Neural cell (in vitro differentiated cells): Measurements from ENCODE around the gene LYPD6B. TPM values are rescaled to one million over a fixed set of nuclear protein-coding genes. Genes with fewer than 3 reads are reported as not detected.

ENCODE experiments used
- H2AFZ ChIP-seq: fragments of 200-600, 300-800 bp; sonication (generic), shearing (Covaris generic); 2 replicates; pipeline ENCODE4 v1.6.0; 2014; ENCODE audit warnings: low read depth, mild to moderate bottlenecking, antibody characterized with exemption, low read length, moderate library complexity
- H3F3A ChIP-seq: fragments of 200-600 bp; shearing (Covaris generic); 2 replicates; pipeline ENCODE4 v1.6.1; 2016; ENCODE audit warnings: mild to moderate bottlenecking, moderate library complexity, mixed read lengths, antibody characterized with exemption, low read length; ENCODE audit not compliant: insufficient read depth, poor library complexity, severe bottlenecking
- H3K27ac ChIP-seq: fragments of 200-600, 300-800 bp; sonication (generic), shearing (Covaris generic); 2 replicates; pipeline ENCODE4 v1.5.1; 2014; ENCODE audit warnings: mild to moderate bottlenecking, low read length, moderate library complexity
- H3K27me3 ChIP-seq: fragments of 300-800, 200-600 bp; sonication (generic), shearing (Covaris generic); 2 replicates; pipeline ENCODE4 v1.6.0; 2014; ENCODE audit warnings: mild to moderate bottlenecking, low read depth, low read length, moderate library complexity; ENCODE audit not compliant: insufficient read depth
- H3K36me3 ChIP-seq: fragments of 300-800, 200-600 bp; sonication (generic), shearing (Covaris generic); 2 replicates; pipeline ENCODE4 v1.5.1; 2014; ENCODE audit warnings: mild to moderate bottlenecking, antibody characterized with exemption, low read length, moderate library complexity; ENCODE audit not compliant: insufficient read depth
- H3K4me2 ChIP-seq: fragments of 300-800, 200-600 bp; sonication (generic), shearing (Covaris generic); 2 replicates; pipeline ENCODE4 v1.6.0; 2014; ENCODE audit warnings: mild to moderate bottlenecking, low read length
- H3K4me3 ChIP-seq: fragments of 300-800, 200-600 bp; sonication (generic), shearing (Covaris generic); 2 replicates; pipeline ENCODE4 v1.5.1; 2014; ENCODE audit warnings: mild to moderate bottlenecking, low read length, moderate library complexity
- H3K79me2 ChIP-seq: fragments of 200-600 bp; shearing (Covaris generic); replicated peaks from 2 replicates; pipeline ENCODE4 v1.6.0; 2014; ENCODE audit warnings: mild to moderate bottlenecking, low read length, moderate library complexity; ENCODE audit not compliant: insufficient read depth
- H3K9ac ChIP-seq: fragments of 300-800, 200-600 bp; sonication (generic), shearing (Covaris generic); 2 replicates; pipeline ENCODE4 v1.6.1; 2016; ENCODE audit warnings: mild to moderate bottlenecking, low read length, mixed read lengths
- H3K9me2 ChIP-seq: fragments of 200-600 bp; shearing (Covaris generic); 2 replicates; pipeline ENCODE4 v1.6.1; 2016; ENCODE audit warnings: mild to moderate bottlenecking, low read length, mixed read lengths; ENCODE audit not compliant: insufficient read depth
- H3K9me3 ChIP-seq: fragments of 200-600, 300-800 bp; sonication (generic), shearing (Covaris generic); 2 replicates; pipeline ENCODE4 v1.6.1; 2016; ENCODE audit warnings: mild to moderate bottlenecking, mixed run types, low read length, moderate library complexity, mixed read lengths
- H4K20me1 ChIP-seq: fragments of 200-600 bp; shearing (Covaris generic); 2 replicates; pipeline ENCODE4 v1.6.1; 2016; ENCODE audit warnings: mild to moderate bottlenecking, mixed run types; ENCODE audit not compliant: insufficient read depth
- EP300 ChIP-seq: fragments of 450-650 bp; conservative IDR thresholded peaks from 2 replicates; pipeline ENCODE4 v1.6.1; 2014; ENCODE audit warnings: antibody characterized with exemption, mild to moderate bottlenecking, moderate library complexity; ENCODE audit not compliant: poor library complexity, severe bottlenecking
- EZH2 ChIP-seq: fragments of 200-600, 300-800 bp; shearing (Covaris generic), sonication (generic); IDR thresholded peaks from 2 replicates; pipeline ENCODE4 v1.6.1; 2014; ENCODE audit warnings: antibody characterized with exemption, low read length, borderline replicate concordance, mild to moderate bottlenecking; ENCODE audit not compliant: insufficient read depth, poor library complexity, severe bottlenecking
- MXI1 ChIP-seq: fragments of 450-650 bp; conservative IDR thresholded peaks from 2 replicates; pipeline ENCODE4 v1.6.1; 2014; ENCODE audit warnings: antibody characterized with exemption, mild to moderate bottlenecking; ENCODE audit not compliant: poor library complexity, severe bottlenecking
- POLR2AphosphoS5 ChIP-seq: IDR thresholded peaks from 2 replicates; pipeline ENCODE4 v1.6.1; 2012
- RAD21 ChIP-seq: fragments of 450-650 bp; conservative IDR thresholded peaks from 2 replicates; pipeline ENCODE4 v1.6.1; 2014; ENCODE audit warnings: antibody characterized with exemption, mild to moderate bottlenecking, moderate library complexity
- SMC3 ChIP-seq: fragments of 450-650 bp; conservative IDR thresholded peaks from 2 replicates; pipeline ENCODE4 v1.6.1; 2014; ENCODE audit warnings: antibody characterized with exemption, mild to moderate bottlenecking, moderate library complexity; ENCODE audit not compliant: poor library complexity
- TAF1 ChIP-seq: IDR thresholded peaks from 2 replicates; pipeline ENCODE4 v1.6.1; 2012; ENCODE audit warnings: low read depth
- polyA plus RNA-seq: library from polyadenylated mRNA; depleted of rRNA; stranded (reverse); fragments of >200 nt; gene quantifications from 2 replicates; pipeline ENCODE4 v1.2.3, GENCODE V29; 2014
- TF ChIP-seq, protein P1 (sequence below): fragments of 450-650 bp; IDR thresholded peaks from 2 replicates; pipeline ENCODE4 v1.5.1; 2014; ENCODE audit warnings: antibody characterized with exemption, mild to moderate bottlenecking, moderate library complexity; ENCODE audit not compliant: poor library complexity, severe bottlenecking
- TF ChIP-seq, protein P2 (sequence below): IDR thresholded peaks from 2 replicates; pipeline ENCODE4 v1.6.1; 2012; ENCODE audit warnings: borderline replicate concordance

The LYPD6B gene
- polyA plus RNA-seq, 1 donor from 2014 or later = 0.68 TPM

DNA sequence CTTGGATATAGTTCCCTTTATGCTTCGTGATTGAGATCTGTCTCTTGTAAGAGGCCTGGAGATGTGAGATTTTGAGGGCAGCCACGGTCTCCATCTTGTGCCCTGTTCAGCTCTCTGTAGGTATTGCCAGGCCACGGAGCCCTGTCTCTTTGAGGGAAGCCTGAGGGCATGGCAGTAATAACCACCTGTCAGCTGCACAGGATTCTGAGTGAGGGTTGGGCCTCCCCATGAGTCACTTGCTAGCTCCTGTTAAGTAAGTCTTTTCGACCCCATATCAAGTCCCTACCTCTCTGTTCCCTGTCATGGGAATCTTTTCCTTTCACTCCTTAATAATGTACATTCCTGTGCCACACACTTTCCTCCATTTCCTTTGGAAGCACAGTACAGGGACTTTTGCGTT, 20.4 kb downstream of the LYPD6B start:
- Histone ChIP-seq H3K9ac (no peak overlapping the region), H3F3A (no peaks in the 10 kb centered on the region), H3K4me3 (no peak overlapping the region), H3K27ac (no peak overlapping the region), H3K79me2 (no peaks in the 10 kb centered on the region), H3K9me2 (no peaks in the 10 kb centered on the region), H3K36me3 (no peaks in the 10 kb centered on the region), H3K27me3 (no peaks in the 10 kb centered on the region), H2AFZ (no peak overlapping the region), H3K9me3 (no peaks in the 10 kb centered on the region), H4K20me1 (no peaks in the 10 kb centered on the region), H3K4me2 (no peak overlapping the region)
- TF ChIP-seq TAF1 = no peak
- TF ChIP-seq MXI1 = no peak
- no peak for TF ChIP-seq EP300
- TF ChIP-seq, protein P1, sequence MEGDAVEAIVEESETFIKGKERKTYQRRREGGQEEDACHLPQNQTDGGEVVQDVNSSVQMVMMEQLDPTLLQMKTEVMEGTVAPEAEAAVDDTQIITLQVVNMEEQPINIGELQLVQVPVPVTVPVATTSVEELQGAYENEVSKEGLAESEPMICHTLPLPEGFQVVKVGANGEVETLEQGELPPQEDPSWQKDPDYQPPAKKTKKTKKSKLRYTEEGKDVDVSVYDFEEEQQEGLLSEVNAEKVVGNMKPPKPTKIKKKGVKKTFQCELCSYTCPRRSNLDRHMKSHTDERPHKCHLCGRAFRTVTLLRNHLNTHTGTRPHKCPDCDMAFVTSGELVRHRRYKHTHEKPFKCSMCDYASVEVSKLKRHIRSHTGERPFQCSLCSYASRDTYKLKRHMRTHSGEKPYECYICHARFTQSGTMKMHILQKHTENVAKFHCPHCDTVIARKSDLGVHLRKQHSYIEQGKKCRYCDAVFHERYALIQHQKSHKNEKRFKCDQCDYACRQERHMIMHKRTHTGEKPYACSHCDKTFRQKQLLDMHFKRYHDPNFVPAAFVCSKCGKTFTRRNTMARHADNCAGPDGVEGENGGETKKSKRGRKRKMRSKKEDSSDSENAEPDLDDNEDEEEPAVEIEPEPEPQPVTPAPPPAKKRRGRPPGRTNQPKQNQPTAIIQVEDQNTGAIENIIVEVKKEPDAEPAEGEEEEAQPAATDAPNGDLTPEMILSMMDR = no peak
- TF ChIP-seq EZH2 = no peak
- TF ChIP-seq, protein P2, sequence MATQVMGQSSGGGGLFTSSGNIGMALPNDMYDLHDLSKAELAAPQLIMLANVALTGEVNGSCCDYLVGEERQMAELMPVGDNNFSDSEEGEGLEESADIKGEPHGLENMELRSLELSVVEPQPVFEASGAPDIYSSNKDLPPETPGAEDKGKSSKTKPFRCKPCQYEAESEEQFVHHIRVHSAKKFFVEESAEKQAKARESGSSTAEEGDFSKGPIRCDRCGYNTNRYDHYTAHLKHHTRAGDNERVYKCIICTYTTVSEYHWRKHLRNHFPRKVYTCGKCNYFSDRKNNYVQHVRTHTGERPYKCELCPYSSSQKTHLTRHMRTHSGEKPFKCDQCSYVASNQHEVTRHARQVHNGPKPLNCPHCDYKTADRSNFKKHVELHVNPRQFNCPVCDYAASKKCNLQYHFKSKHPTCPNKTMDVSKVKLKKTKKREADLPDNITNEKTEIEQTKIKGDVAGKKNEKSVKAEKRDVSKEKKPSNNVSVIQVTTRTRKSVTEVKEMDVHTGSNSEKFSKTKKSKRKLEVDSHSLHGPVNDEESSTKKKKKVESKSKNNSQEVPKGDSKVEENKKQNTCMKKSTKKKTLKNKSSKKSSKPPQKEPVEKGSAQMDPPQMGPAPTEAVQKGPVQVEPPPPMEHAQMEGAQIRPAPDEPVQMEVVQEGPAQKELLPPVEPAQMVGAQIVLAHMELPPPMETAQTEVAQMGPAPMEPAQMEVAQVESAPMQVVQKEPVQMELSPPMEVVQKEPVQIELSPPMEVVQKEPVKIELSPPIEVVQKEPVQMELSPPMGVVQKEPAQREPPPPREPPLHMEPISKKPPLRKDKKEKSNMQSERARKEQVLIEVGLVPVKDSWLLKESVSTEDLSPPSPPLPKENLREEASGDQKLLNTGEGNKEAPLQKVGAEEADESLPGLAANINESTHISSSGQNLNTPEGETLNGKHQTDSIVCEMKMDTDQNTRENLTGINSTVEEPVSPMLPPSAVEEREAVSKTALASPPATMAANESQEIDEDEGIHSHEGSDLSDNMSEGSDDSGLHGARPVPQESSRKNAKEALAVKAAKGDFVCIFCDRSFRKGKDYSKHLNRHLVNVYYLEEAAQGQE = no peak
- TF ChIP-seq SMC3 = no peak
- TF ChIP-seq RAD21 = no peak
- no peak for TF ChIP-seq POLR2AphosphoS5

DNA sequence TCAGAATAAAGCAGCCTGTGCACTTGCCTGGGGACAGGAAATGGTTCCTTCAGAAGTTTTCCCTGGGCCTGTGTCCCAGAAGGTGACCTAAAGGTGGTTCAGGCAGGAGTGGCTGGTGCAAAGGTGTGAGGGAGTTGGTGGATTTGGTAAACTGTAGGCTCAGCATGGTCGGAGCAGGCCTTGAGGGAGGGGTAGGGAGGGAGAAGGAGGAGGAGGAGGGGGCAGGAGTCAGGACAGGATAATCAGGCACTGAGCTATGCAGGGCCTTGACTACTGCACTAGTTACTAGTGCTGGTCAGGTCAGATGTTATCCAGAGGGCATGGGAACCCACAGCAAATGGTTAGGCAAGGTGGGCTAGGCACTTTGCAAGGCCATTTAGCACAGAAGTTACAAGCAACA, 21.3 kb downstream of the LYPD6B start:
- H3K79me2 ChIP-seq = no peaks in the 10 kb centered on the region

More for the DNA sequence above, 21.3 kb downstream of the LYPD6B start:
- Histone ChIP-seq H2AFZ (no peak overlapping the region), H4K20me1 (no peaks in the 10 kb centered on the region), H3K9me2 (no peaks in the 10 kb centered on the region), H3K27ac (no peak overlapping the region), H3K27me3 (no peaks in the 10 kb centered on the region), H3F3A (no peaks in the 10 kb centered on the region), H3K9ac (no peak overlapping the region), H3K9me3 (no peaks in the 10 kb centered on the region), H3K4me2 (no peak overlapping the region), H3K36me3 (no peaks in the 10 kb centered on the region), H3K4me3 (no peak overlapping the region)
- TF ChIP-seq EZH2 = no peak
- no peak for TF ChIP-seq RAD21
- TF ChIP-seq TAF1 = no peak
- TF ChIP-seq, protein P1 = no peak
- no peak for TF ChIP-seq EP300
- TF ChIP-seq SMC3 = no peak
- TF ChIP-seq POLR2AphosphoS5 = no peak
- TF ChIP-seq, protein P2 = no peak
- no peak for TF ChIP-seq MXI1
